GM15510 (cell line): Measurements from ENCODE around the gene TNFRSF21.

Source experiments
- POLR2A ChIP-seq: IDR thresholded peaks from 3 replicates; pipeline ENCODE4 v1.6.1; 2011; ENCODE audit warnings: borderline replicate concordance; ENCODE audit not compliant: insufficient read length; ENCODE audit errors: extremely low read depth

Gene TNFRSF21

DNA sequence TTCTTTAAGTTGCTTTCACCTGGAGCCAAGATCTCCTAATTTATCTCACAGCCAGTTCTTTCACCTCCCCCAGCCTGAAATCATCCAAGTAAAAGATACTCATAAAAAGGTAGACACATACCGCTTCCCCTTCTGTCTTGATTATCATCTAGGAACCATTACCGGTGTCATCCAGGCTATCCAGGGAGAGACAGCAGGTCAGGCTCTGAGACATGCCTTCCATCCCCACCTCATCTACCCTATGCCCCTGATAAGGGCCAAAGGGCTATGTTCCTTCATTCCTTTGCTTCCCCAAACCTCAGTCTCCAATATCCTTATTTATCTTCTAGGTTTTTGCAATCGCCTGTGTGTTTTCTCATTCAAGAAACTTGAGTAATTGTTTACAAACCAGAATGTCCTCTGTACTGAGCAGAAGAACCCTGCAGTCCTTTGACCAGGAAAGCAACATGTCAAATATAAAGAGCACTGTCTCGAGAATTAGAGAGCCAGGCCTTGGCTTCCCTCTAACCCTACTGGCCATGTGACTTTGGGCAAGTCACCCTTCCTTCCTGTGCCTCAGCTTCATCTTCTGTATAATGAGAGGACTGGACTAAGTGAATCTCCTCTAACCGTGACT, 41.0 kb downstream of the TNFRSF21 start:
- TF ChIP-seq POLR2A: no peak

DNA sequence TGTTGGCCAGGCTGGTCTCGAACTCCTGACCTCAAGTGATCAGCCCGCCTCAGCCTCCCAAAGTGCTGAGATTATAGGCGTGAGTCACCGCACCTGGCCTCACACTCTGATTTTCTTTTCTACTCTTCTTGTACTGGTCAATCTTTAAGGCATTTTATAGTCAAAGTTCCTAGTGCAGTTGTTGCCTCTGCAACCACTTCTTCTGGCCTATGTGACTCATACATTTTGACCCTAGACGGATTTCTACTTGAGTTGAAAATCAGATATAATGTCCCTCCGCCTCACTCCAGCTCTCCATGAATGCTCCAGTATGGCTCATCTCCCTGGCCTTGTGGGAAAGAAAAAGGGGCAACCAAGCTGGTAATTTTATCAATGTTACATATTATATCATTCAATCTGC, 42.4 kb downstream of the TNFRSF21 start:
- TF ChIP-seq POLR2A: no peak

GRCh38 chr6:47265971-47266370, 43.7 kb downstream of the TNFRSF21 start:
- no peak for TF ChIP-seq POLR2A

- no peak for TF ChIP-seq POLR2A
Observed at GRCh38 chr6:47264775-47265184, 44.9 kb downstream of the TNFRSF21 start.

- no peak for TF ChIP-seq POLR2A
Observed at GRCh38 chr6:47263268-47263667, 46.4 kb downstream of the TNFRSF21 start.

DNA sequence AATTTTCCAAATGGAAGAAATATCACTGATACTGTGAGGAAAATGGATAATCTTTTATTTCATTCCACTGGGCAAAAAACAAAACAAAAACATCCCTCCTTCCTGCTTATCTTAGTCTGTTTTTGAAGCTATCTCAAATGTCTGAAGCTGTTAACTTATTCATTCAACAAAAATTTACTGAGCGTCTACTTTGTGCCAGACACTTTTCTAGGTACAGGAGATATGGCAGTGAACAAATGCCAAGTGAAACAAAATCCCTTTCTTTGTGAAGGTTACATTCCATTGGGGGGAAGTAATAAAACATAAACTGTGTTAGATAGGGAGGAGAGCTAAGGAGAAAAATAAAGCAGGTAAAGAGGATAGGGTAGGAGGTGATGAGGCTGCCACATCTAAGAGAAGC, 47.5 kb downstream of the TNFRSF21 start:
- TF ChIP-seq POLR2A: no peak

- TF ChIP-seq POLR2A: no peak
Observed at GRCh38 chr6:47261191-47261590, 48.5 kb downstream of the TNFRSF21 start.

- TF ChIP-seq POLR2A: no peak
Observed at GRCh38 chr6:47260021-47260420, 49.7 kb downstream of the TNFRSF21 start.

GRCh38 chr6:47258724-47259347, 50.9 kb downstream of the TNFRSF21 start:
- TF ChIP-seq POLR2A: no peak

GRCh38 chr6:47256981-47257730, 52.5 kb downstream of the TNFRSF21 start:
- no peak for TF ChIP-seq POLR2A

DNA sequence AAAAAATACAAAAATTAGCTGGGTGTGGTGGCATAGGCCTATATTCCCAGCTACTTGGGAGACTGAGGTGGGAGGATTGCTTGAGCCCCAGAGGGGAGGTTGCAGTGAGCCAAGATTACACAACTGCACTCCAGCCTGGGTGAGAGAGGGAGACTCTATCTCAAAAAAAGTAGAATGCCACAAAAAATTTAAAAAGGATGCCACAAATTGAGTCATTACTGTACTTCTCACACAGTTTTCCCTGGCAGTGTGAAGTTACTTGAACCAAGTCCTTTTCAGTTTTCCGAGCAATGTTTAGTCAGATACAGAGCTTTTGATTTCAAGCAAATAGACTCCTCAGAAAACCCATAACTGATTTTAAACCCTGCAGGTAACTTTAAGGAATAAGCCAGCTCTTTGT, 53.3 kb downstream of the TNFRSF21 start:
- no peak for TF ChIP-seq POLR2A

DNA sequence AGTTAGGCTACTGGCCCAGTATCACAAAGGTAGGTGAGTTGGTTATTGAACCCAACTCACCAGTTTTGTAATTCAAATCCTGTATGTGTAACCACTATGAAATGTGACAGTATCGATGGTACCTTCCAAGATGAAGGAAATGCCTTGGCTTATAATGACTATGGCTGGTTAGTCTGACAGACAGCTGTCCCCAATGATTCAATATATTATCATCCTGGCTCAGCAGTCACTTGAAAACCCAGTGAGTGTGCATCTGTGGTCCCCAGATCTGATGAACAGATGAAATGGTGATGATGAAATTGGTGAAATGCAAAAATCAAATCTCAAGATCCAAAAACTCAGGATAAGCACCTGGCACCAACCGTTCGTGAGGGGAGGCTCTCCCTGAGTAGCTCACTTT, 54.8 kb downstream of the TNFRSF21 start:
- no peak for TF ChIP-seq POLR2A

GRCh38 chr6:47254051-47254450, 55.7 kb downstream of the TNFRSF21 start:
- TF ChIP-seq POLR2A: no peak

GRCh38 chr6:47253136-47253535, 56.6 kb downstream of the TNFRSF21 start:
- TF ChIP-seq POLR2A: no peak

- TF ChIP-seq POLR2A: no peak
Observed at GRCh38 chr6:47252633-47253032, 57.1 kb downstream of the TNFRSF21 start.

- no peak for TF ChIP-seq POLR2A
Observed at GRCh38 chr6:47251396-47251795, 58.3 kb downstream of the TNFRSF21 start.
